Measurements from ENCODE around the gene CPPED1. TPM values are rescaled to one million over a fixed set of nuclear protein-coding genes. Genes with fewer than 3 reads are reported as not detected.

The CPPED1 gene
- total RNA-seq, 1 donor from 2014 or later, result 17.8 TPM

DNA sequence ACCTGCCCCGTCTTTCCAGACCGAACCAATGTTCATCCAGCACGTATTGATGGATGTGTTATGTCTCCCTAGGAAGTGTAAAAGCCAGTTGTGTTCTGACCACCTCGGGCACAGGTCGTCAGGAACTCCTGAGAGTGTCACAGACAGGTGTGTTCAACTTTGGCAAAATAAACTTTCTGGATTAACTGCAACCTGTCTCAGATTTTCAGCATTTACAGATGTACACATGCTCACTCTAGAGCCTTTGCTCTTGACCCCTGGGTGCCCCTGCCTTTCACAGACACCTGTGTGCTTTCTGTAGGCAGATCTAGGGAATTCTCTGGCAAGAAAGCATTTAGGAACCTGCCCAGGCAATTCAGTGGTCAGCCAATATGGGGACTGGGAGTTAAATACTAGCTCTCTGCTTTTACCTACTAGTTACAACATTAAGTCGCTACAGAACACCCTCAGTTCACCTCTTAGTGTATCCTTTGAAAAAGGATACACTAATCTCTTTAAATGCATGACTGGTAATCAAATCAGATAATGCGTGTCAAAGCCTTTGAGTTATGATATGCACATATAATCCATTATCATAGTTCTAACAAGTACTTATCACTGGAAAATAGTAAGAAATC lies 188.9 kb downstream of the CPPED1 start:
- DNase-seq (ENCODE audit: extremely low spot score, unreplicated experiment), result no peak
- TF ChIP-seq, protein P1, sequence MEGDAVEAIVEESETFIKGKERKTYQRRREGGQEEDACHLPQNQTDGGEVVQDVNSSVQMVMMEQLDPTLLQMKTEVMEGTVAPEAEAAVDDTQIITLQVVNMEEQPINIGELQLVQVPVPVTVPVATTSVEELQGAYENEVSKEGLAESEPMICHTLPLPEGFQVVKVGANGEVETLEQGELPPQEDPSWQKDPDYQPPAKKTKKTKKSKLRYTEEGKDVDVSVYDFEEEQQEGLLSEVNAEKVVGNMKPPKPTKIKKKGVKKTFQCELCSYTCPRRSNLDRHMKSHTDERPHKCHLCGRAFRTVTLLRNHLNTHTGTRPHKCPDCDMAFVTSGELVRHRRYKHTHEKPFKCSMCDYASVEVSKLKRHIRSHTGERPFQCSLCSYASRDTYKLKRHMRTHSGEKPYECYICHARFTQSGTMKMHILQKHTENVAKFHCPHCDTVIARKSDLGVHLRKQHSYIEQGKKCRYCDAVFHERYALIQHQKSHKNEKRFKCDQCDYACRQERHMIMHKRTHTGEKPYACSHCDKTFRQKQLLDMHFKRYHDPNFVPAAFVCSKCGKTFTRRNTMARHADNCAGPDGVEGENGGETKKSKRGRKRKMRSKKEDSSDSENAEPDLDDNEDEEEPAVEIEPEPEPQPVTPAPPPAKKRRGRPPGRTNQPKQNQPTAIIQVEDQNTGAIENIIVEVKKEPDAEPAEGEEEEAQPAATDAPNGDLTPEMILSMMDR (IDR thresholded peaks at IDR 0.05), result no peak
- Mint-ChIP-seq H3K27ac (ENCODE audit: unreplicated experiment) (no peak overlapping the region), H3K36me3 (ENCODE audit: unreplicated experiment) (no peaks in the 10 kb centered on the region), H3K27me3 (ENCODE audit: unreplicated experiment) (peaks cover 9% of the 10 kb centered on the region), H3K4me1 (ENCODE audit: unreplicated experiment) (peaks cover 2% of the 10 kb centered on the region), H3K9me3 (ENCODE audit: unreplicated experiment) (no peaks in the 10 kb centered on the region), H3K4me3 (ENCODE audit: unreplicated experiment) (no peak overlapping the region)

DNA sequence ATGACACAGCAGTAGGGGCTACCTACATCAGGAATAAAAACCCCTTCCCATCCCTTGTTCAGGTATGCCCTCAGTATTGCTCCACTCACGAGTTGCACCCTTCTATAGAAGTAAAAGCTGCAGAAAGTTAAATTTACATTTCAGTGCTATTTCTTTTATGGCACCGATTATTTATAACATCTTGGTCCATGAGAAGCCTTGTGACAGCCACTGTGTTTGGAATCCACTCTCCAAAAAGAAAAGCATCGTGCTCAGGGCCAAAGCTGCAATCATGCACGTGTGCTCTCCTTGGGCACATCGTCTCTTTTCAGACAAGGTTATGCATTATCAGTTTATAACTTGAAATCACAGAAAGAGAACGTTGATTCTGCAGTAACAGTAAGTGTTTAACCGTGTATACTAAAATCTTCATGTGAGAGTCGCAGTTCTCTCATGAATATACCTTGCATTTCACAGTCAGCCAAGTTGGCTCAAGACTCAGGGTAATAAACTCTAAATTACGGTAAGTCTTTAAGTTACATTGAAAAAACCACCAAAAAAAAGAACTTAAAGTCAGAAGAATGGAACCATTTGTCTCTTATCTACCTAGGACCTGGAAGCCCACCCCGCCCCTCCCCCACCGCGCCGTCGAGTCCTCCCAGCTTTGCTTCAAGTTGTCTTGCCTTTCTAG lies 189.6 kb downstream of the CPPED1 start:
- H3K4me1 Mint-ChIP-seq (ENCODE audit: unreplicated experiment), result peaks cover under 1% of the 10 kb centered on the region
- no peaks in the 10 kb centered on the region for H3K36me3 Mint-ChIP-seq (ENCODE audit: unreplicated experiment)
- H3K9me3 Mint-ChIP-seq (ENCODE audit: unreplicated experiment), result no peaks in the 10 kb centered on the region
- peaks cover 9% of the 10 kb centered on the region for H3K27me3 Mint-ChIP-seq (ENCODE audit: unreplicated experiment)
- DNase-seq (ENCODE audit: extremely low spot score, unreplicated experiment), result no peak
- H3K27ac Mint-ChIP-seq (ENCODE audit: unreplicated experiment), result no peak overlapping the region
- no peak overlapping the region for H3K4me3 Mint-ChIP-seq (ENCODE audit: unreplicated experiment)
- TF ChIP-seq, protein P1 (IDR thresholded peaks at IDR 0.05), result no peak

DNA sequence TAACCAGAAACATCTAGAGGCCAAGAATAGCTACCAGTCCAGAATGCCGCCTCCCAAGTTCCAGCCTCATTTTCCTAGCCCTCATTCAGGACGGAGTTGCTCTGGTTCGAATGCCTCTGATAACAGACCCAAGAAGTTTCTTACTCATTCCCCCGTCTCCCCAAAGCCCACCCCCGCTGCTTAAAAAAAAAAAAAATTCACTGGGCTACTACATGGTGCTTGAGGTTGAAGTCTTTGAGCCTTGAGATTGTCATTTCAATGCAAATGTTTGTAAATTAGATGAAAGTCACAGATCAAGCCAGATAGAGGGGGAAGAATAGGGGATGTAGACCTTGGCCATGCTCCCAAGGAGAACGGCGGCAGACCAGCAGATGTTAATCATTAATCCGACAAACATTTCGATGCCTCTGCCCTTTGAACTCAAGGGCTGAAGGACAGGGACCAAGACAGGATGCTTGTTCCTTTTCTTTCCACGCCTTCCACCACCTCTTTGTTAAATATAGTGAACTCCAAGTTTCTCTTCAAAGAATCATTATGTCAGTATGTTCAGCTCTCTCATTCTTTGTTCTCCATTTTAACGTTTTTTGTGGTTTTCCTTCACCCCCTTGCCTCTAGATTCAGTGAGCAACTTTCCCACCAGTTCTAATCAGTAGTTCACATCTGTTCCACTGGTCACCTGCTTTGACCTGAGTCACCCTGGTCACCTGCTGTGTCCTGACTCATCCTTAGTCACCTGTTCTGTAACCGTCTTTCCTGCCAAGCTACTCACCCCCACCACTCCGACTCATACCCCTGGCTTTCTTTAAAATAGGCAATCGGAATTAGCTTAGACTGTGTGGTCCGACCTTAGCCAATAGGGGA lies 190.3 kb downstream of the CPPED1 start:
- DNase-seq (ENCODE audit: extremely low spot score, unreplicated experiment), result peak; percentile 49
- Mint-ChIP-seq H3K27me3 (ENCODE audit: unreplicated experiment) (peaks cover 9% of the 10 kb centered on the region), H3K27ac (ENCODE audit: unreplicated experiment) (no peak overlapping the region)

DNA sequence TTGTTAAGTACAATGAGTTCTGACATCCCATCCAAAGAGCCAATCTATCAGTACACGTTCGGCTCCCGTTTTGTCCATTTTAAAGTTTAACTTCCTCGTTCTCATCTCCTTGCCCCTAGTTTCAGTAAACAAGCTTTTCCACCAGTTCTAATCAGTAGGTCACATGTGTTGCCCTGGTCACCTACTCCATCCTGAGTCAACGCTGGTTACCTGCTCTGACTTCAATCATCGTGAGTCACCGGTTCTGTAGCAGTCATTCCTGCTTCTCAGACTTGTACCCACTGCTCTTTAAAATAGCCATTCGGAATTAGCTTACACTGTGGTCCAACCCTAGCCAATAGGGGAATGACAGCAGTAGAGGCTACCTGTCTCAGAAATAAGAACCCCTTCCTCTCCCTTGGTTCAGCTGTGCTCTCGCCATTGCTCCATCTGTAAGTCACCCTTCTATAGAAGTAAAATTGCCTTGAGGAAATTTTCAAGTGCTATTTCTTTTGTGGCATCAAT lies 191.0 kb downstream of the CPPED1 start:
- no peak for DNase-seq (ENCODE audit: extremely low spot score, unreplicated experiment)
- Mint-ChIP-seq H3K27me3 (ENCODE audit: unreplicated experiment) (peaks cover 13% of the 10 kb centered on the region), H3K9me3 (ENCODE audit: unreplicated experiment) (no peaks in the 10 kb centered on the region), H3K27ac (ENCODE audit: unreplicated experiment) (no peak overlapping the region), H3K4me3 (ENCODE audit: unreplicated experiment) (no peak overlapping the region), H3K4me1 (ENCODE audit: unreplicated experiment) (no peaks in the 10 kb centered on the region), H3K36me3 (ENCODE audit: unreplicated experiment) (no peaks in the 10 kb centered on the region)
- TF ChIP-seq, protein P1 (IDR thresholded peaks at IDR 0.05), result no peak

More for the DNA sequence above, 190.3 kb downstream of the CPPED1 start:
- no peaks in the 10 kb centered on the region for H3K36me3 Mint-ChIP-seq (ENCODE audit: unreplicated experiment)
- no peaks in the 10 kb centered on the region for H3K9me3 Mint-ChIP-seq (ENCODE audit: unreplicated experiment)
- no peak overlapping the region for H3K4me3 Mint-ChIP-seq (ENCODE audit: unreplicated experiment)
- TF ChIP-seq, protein P1 (IDR thresholded peaks at IDR 0.05), result no peak
- no peaks in the 10 kb centered on the region for H3K4me1 Mint-ChIP-seq (ENCODE audit: unreplicated experiment)

Measured in osteocyte (in vitro differentiated cells).